MM.1S (cell line): ENCODE data around the gene CEP70.
"Not testable (repeated sequence)": the region's sequence is repeated elsewhere in the genome, so short reads cannot be mapped to it uniquely, and the experiment has no call there.

Experiments used
- DNase-seq: peaks from one replicate; pipeline ENCODE4 v3.0.0-alpha.2; 2015
- H2AFZ ChIP-seq: fragments of 300-600 bp; sonication (generic); 2 replicates; pipeline ENCODE4 v1.6.0; 2016; ENCODE audit warnings: antibody characterized with exemption, low read length
- H3F3A ChIP-seq: fragments of 300-600 bp; sonication (generic); 2 replicates; pipeline ENCODE4 v1.6.1; 2016; ENCODE audit warnings: mild to moderate bottlenecking, antibody characterized with exemption, low read length, moderate library complexity, mixed read lengths; ENCODE audit not compliant: insufficient read depth
- H3K27ac ChIP-seq: fragments of 300-600 bp; sonication (generic); 2 replicates; pipeline ENCODE4 v1.5.1; 2016; ENCODE audit warnings: mild to moderate bottlenecking, low read length
- H3K27me3 ChIP-seq: fragments of 300-600 bp; sonication (generic); replicated peaks from 2 replicates; pipeline ENCODE4 v1.6.0; 2016; ENCODE audit warnings: low read length; ENCODE audit not compliant: insufficient read depth
- H3K36me3 ChIP-seq: fragments of 300-600 bp; sonication (generic); replicated peaks from 2 replicates; pipeline ENCODE4 v1.6.1; 2016; ENCODE audit warnings: mild to moderate bottlenecking, low read length, mixed read lengths; ENCODE audit not compliant: insufficient read depth
- H3K4me1 ChIP-seq: fragments of 300-600 bp; sonication (generic); 2 replicates; pipeline ENCODE4 v1.6.1; 2016; ENCODE audit warnings: low read length, mixed read lengths
- H3K4me2 ChIP-seq: fragments of 300-600 bp; sonication (generic); 2 replicates; pipeline ENCODE4 v1.6.0; 2016; ENCODE audit warnings: low read depth, low read length
- H3K4me3 ChIP-seq: fragments of 300-600 bp; sonication (generic); 2 replicates; pipeline ENCODE4 v1.5.1; 2016; ENCODE audit warnings: low read length, mixed read lengths
- H3K79me2 ChIP-seq: fragments of 300-600 bp; sonication (generic); 2 replicates; pipeline ENCODE4 v1.6.1; 2016; ENCODE audit warnings: mixed run types, low read length, mixed read lengths
- H3K9ac ChIP-seq: fragments of 300-600 bp; sonication (generic); 2 replicates; pipeline ENCODE4 v1.6.1; 2016; ENCODE audit warnings: low read length, mixed read lengths
- H3K9me2 ChIP-seq: fragments of 300-600 bp; sonication (generic); replicated peaks from 2 replicates; pipeline ENCODE4 v1.6.1; 2016; ENCODE audit warnings: mild to moderate bottlenecking, low read length, mixed read lengths; ENCODE audit not compliant: insufficient read depth
- H3K9me3 ChIP-seq: fragments of 300-600 bp; sonication (generic); replicated peaks from 2 replicates; pipeline ENCODE4 v1.6.1; 2016; ENCODE audit warnings: mild to moderate bottlenecking, low read length, mixed read lengths; ENCODE audit not compliant: insufficient read depth
- H4K20me1 ChIP-seq: fragments of 300-600 bp; sonication (generic); 2 replicates; pipeline ENCODE4 v1.6.1; 2016; ENCODE audit warnings: mild to moderate bottlenecking, low read length, moderate library complexity, mixed read lengths; ENCODE audit not compliant: insufficient read depth
- CTCF ChIP-seq: fragments of 300-600 bp; sonication (generic); IDR thresholded peaks from 2 replicates; pipeline ENCODE4 v1.5.1; 2016; ENCODE audit warnings: antibody characterized with exemption, low read length, mixed read lengths
- EZH2 ChIP-seq: fragments of 300-600 bp; sonication (generic); optimal IDR thresholded peaks from 2 replicates; pipeline ENCODE3; 2017; ENCODE audit warnings: low read depth, mild to moderate bottlenecking, antibody characterized with exemption, low read length, mixed read lengths
- EZH2phosphoT487 ChIP-seq: fragments of 300-600 bp; sonication (generic); IDR thresholded peaks from 2 replicates; pipeline ENCODE4 v1.6.1; 2018; ENCODE audit warnings: antibody characterized with exemption, low read length

CEP70 gene

GRCh38 chr3:138559134-138559533 lies 34.9 kb downstream of the CEP70 start:
- Histone ChIP-seq H3K4me1 (0 out of 2 replicates have a peak, but pooled peaks cover 4% of the 10 kb centered on the region), H3K4me2 (no peak overlapping the region), H2AFZ (no peak overlapping the region), H3K9me2 (no peaks in the 10 kb centered on the region), H3F3A (no peaks in the 10 kb centered on the region; the same call in 1 of the 2 replicates), H3K4me3 (no peak overlapping the region), H4K20me1 (no peaks in the 10 kb centered on the region), H3K79me2 (no peaks in the 10 kb centered on the region), H3K36me3 (no peaks in the 10 kb centered on the region; the same call in 1 of the 2 replicates), H3K9ac (no peak overlapping the region), H3K27me3 (no peaks in the 10 kb centered on the region), H3K27ac (no peak overlapping the region), H3K9me3 (no peaks in the 10 kb centered on the region)
- no peak for DNase-seq
- TF ChIP-seq EZH2 (no peak), CTCF (no peak), EZH2phosphoT487 (no peak)

- not testable (repeated sequence) for H3K79me2 ChIP-seq, H3K4me2 ChIP-seq, H3K36me3 ChIP-seq, H3K4me1 ChIP-seq, DNase-seq, H2AFZ ChIP-seq, H3K4me3 ChIP-seq, H3F3A ChIP-seq, H3K27ac ChIP-seq, H3K27me3 ChIP-seq, H3K9ac ChIP-seq, H3K9me2 ChIP-seq, H3K9me3 ChIP-seq, H4K20me1 ChIP-seq
Measured at GRCh38 chr3:138554775-138555174, 39.3 kb downstream of the CEP70 start.

GRCh38 chr3:138550958-138551357 lies 43.1 kb downstream of the CEP70 start:
- not testable (repeated sequence) for H3K4me1 ChIP-seq, DNase-seq, H3K79me2 ChIP-seq, H3K36me3 ChIP-seq, H3K9ac ChIP-seq, H3K9me3 ChIP-seq, H2AFZ ChIP-seq, H3K4me2 ChIP-seq, H3K27ac ChIP-seq, H3F3A ChIP-seq, H3K27me3 ChIP-seq, H4K20me1 ChIP-seq, H3K4me3 ChIP-seq, H3K9me2 ChIP-seq

- Histone ChIP-seq H3K79me2 (peaks cover 4% of the 10 kb centered on the region; the same call in 1 of the 2 replicates), H3K36me3 (no peaks in the 10 kb centered on the region), H2AFZ (no peak overlapping the region), H3K4me3 (no peak overlapping the region), H3K4me2 (no peak overlapping the region), H3K27me3 (no peaks in the 10 kb centered on the region), H4K20me1 (no peaks in the 10 kb centered on the region), H3K9me2 (no peaks in the 10 kb centered on the region), H3F3A (no peaks in the 10 kb centered on the region; the same call in 1 of the 2 replicates), H3K27ac (no peak overlapping the region), H3K9me3 (no peaks in the 10 kb centered on the region), H3K9ac (no peak overlapping the region), H3K4me1 (no peaks in the 10 kb centered on the region)
- DNase-seq = no peak
- TF ChIP-seq CTCF = no peak
- TF ChIP-seq EZH2 = no peak
- TF ChIP-seq EZH2phosphoT487 = no peak
Measured at GRCh38 chr3:138549179-138549977, 44.7 kb downstream of the CEP70 start.
